ENCODE data around the gene PLP1. TPM values are rescaled to one million over a fixed set of nuclear protein-coding genes. Genes with fewer than 3 reads are reported as not detected.

The PLP1 gene
- total and polyA plus RNA-seq, 9 of the 15 experiments (the other 6 are each of a cell fraction or from before 2014, with no cell fraction given), result not detected

- H4K20me1 ChIP-seq (replicated peaks; ENCODE audit: control insufficient read depth, insufficient read depth, low read length), result no peaks in the 10 kb centered on the region
- H3K9me3 ChIP-seq (replicated peaks; ENCODE audit: control insufficient read depth, insufficient read depth, low read depth, low read length), result no peaks in the 10 kb centered on the region
- H3K79me2 ChIP-seq (ENCODE audit: control insufficient read depth, insufficient read depth, low read length), result no peaks in the 10 kb centered on the region
- no peak for TF ChIP-seq MECOM (CRISPR knock-in tag; IDR thresholded peaks at IDR 0.05)
- TF ChIP-seq SRF (CRISPR knock-in tag; IDR thresholded peaks at IDR 0.05), result no peak
- no peak for TF ChIP-seq SRSF3 (IDR thresholded peaks at IDR 0.05; ENCODE audit: insufficient read depth, low read length)
- no peak for TF ChIP-seq NR1H2 (CRISPR knock-in tag; IDR thresholded peaks at IDR 0.05)
- no peak for TF ChIP-seq ZNF436 (CRISPR knock-in tag; IDR thresholded peaks at IDR 0.05)
- TF ChIP-seq HSF4 (CRISPR knock-in tag; IDR thresholded peaks at IDR 0.05; ENCODE audit: borderline replicate concordance), result no peak
- no peak for TF ChIP-seq MEIS2 (IDR thresholded peaks at IDR 0.05; ENCODE audit: partially characterized antibody)
- no peak for TF ChIP-seq NFIC (IDR thresholded peaks at IDR 0.05)
- no peak for TF ChIP-seq ZNF449 (CRISPR knock-in tag; IDR thresholded peaks at IDR 0.05)
- TF ChIP-seq ZNF445 (CRISPR knock-in tag; IDR thresholded peaks at IDR 0.05; ENCODE audit: low read depth), result no peak
- TF ChIP-seq ZNF134 (CRISPR knock-in tag; conservative IDR thresholded peaks at IDR 0.05), result no peak
- TF ChIP-seq, protein P1, sequence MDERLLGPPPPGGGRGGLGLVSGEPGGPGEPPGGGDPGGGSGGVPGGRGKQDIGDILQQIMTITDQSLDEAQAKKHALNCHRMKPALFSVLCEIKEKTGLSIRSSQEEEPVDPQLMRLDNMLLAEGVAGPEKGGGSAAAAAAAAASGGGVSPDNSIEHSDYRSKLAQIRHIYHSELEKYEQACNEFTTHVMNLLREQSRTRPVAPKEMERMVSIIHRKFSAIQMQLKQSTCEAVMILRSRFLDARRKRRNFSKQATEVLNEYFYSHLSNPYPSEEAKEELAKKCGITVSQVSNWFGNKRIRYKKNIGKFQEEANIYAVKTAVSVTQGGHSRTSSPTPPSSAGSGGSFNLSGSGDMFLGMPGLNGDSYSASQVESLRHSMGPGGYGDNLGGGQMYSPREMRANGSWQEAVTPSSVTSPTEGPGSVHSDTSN (CRISPR knock-in tag; IDR thresholded peaks at IDR 0.05; ENCODE audit: low read depth), result no peak
- TF ChIP-seq, protein P1 (tag; conservative IDR thresholded peaks at IDR 0.05; ENCODE audit: low read depth), result no peak
- no peak for TF ChIP-seq PTRF (tag; IDR thresholded peaks at IDR 0.05)
- TF ChIP-seq ZNF3 (CRISPR knock-in tag; IDR thresholded peaks at IDR 0.05), result no peak
- TF ChIP-seq ZNF398 (CRISPR knock-in tag; IDR thresholded peaks at IDR 0.05), result no peak
- no peak overlapping the region for H3K4me3 ChIP-seq
- 0% methylated on average over 1 of the region's 2 CpGs for WGBS (ENCODE audit: insufficient coverage, low coverage, missing lambda C conversion rate)
- H3K4me1 ChIP-seq (replicated peaks in 1 of 2; ENCODE audit: control insufficient read depth in 2 of 2, insufficient read depth in 2 of 2, low read length in 2 of 2), result no peaks in the 10 kb centered on the region
- intact Hi-C loops (cut with micrococcal nuclease), result no loop called here
- no peak overlapping the region for H3K4me2 ChIP-seq (ENCODE audit: insufficient read depth, low read length)
- in situ Hi-C loops (cut with MboI), result no loop called here
- no peaks in the 10 kb centered on the region for H3K36me3 ChIP-seq (ENCODE audit: control insufficient read depth, insufficient read depth, low read length)
- FAIRE-seq (no peak), ATAC-seq (no peak), DNase-seq (ENCODE audit: extremely low read depth in 1 of 4, low spot score in 3 of 4) (no peak)
- no peaks in the 10 kb centered on the region for H3K9me1 ChIP-seq (ENCODE audit: control insufficient read depth, insufficient read depth, low read length)
- POLR2A ChIA-PET, result interaction anchor here (0.7 kb wide), 1 partner anchor 11 kb away, joined by 3 read pairs; no protein-coding TSS in a partner anchor
- CTCF ChIA-PET (ENCODE audit: low intra/inter-chr PET ratio), result no interaction called here
- peaks cover 0 to 12% of the 10 kb centered on the region in 2 experiments; a peak in 2 of 5 replicates for H3K27me3 ChIP-seq (ENCODE audit: control insufficient read depth in 2 of 2, insufficient read depth in 2 of 2, low read length in 2 of 2)
- no peak overlapping the region for H3K9ac ChIP-seq (ENCODE audit: insufficient read depth in 1 of 2, low read depth in 2 of 2, low read length in 2 of 2)
- no TSS peak for BruUV-seq (replicated peaks)
- H3K27ac ChIP-seq (ENCODE audit: extremely low read depth, low read depth, low read length), result no peak overlapping the region
- H2AFZ ChIP-seq (ENCODE audit: low read depth, low read length), result no peak overlapping the region
These were observed 7.3 kb downstream of the PLP1 start for GRCh38 chrX:103783971-103784370.
